OCI-LY1 (cell line): Measurements from ENCODE around the gene MCF2L2.

Source experiments
- CTCF ChIP-seq: fragments of 200-600 bp; sonication (generic), shearing (Covaris generic); IDR thresholded peaks from 2 replicates; pipeline ENCODE4 v1.5.1; 2017; ENCODE audit warnings: mild to moderate bottlenecking, antibody characterized with exemption, low read length, moderate library complexity, mixed read lengths
- EZH2 ChIP-seq: fragments of 200-600 bp; sonication (generic), shearing (Covaris generic); IDR thresholded peaks from 2 replicates; pipeline ENCODE4 v1.8.0; 2017; ENCODE audit warnings: borderline replicate concordance, mixed run types, mild to moderate bottlenecking, antibody characterized with exemption, low read length, moderate library complexity, mixed read lengths

- no peak for TF ChIP-seq CTCF
- no peak for TF ChIP-seq EZH2
These were observed 59.3 kb downstream of the MCF2L2 start for GRCh38 chr3:183369117-183369516.
